ENCODE measurements around the gene CBLL1. TPM values are rescaled to one million over a fixed set of nuclear protein-coding genes. Genes with fewer than 3 reads are reported as not detected.

CBLL1 gene, protein sequence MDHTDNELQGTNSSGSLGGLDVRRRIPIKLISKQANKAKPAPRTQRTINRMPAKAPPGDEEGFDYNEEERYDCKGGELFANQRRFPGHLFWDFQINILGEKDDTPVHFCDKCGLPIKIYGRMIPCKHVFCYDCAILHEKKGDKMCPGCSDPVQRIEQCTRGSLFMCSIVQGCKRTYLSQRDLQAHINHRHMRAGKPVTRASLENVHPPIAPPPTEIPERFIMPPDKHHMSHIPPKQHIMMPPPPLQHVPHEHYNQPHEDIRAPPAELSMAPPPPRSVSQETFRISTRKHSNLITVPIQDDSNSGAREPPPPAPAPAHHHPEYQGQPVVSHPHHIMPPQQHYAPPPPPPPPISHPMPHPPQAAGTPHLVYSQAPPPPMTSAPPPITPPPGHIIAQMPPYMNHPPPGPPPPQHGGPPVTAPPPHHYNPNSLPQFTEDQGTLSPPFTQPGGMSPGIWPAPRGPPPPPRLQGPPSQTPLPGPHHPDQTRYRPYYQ
- 28.5 and 30.0 TPM in 2 replicates for polyA plus RNA-seq (2013)

- H3K4me3 ChIP-seq (ENCODE audit: low read depth, low read length), result peak within 1 kb of the TSS; percentile 93
- H2BK12ac ChIP-seq (ENCODE audit: low read length), result no peak within 1 kb of the TSS
- H3K9me3 ChIP-seq (ENCODE audit: insufficient read depth, low read depth, low read length), result no peaks in the 10 kb centered on the region
- peak within 1 kb of the TSS; percentile 76 for H3K14ac ChIP-seq (ENCODE audit: low read length)
- H4K8ac ChIP-seq (ENCODE audit: low read depth, low read length), result peak within 1 kb of the TSS; percentile 98
- H3K36me3 ChIP-seq (ENCODE audit: control insufficient read depth in 1 of 2, insufficient read depth in 2 of 2, low read length in 2 of 2), result peaks cover 0 to under 1% of the 10 kb centered on the region in 2 experiments
- H3K79me2 ChIP-seq (ENCODE audit: control insufficient read depth, insufficient read depth, low read length, poor library complexity), result peaks cover 10% of the 10 kb centered on the region
- H3K4me2 ChIP-seq (ENCODE audit: low read length), result peak within 1 kb of the TSS; percentile 82
- peak within 1 kb of the TSS; percentile 90 for H4K91ac ChIP-seq (ENCODE audit: low read depth, low read length)
- H3K27ac ChIP-seq (ENCODE audit: low read depth, low read length), result peak within 1 kb of the TSS; percentile 92
- H2AFZ ChIP-seq (ENCODE audit: insufficient read depth, low read length, poor library complexity), result peak within 1 kb of the TSS; percentile 88
- WGBS (ENCODE audit: extremely low coverage, insufficient coverage, insufficient read length), result no CpG with 5 or more reads among the region's 56 CpGs
- H3K9ac ChIP-seq (ENCODE audit: low read length), result peak within 1 kb of the TSS; percentile 95
- peak within 1 kb of the TSS; percentile 50 for H2AK5ac ChIP-seq (ENCODE audit: low read length)
- H3K18ac ChIP-seq (ENCODE audit: low read length), result peak within 1 kb of the TSS; percentile 88
- peak within 1 kb of the TSS; percentile 68 for H2BK5ac ChIP-seq (ENCODE audit: low read depth, low read length, poor library complexity)
- H3K4ac ChIP-seq (ENCODE audit: low read depth, low read length), result peak within 1 kb of the TSS; percentile 92
- DNase-seq, result peak; percentile 97
- peak within 1 kb of the TSS; percentile 45 for H2BK120ac ChIP-seq (ENCODE audit: insufficient read depth, low read length, poor library complexity)
- H3K27me3 ChIP-seq (ENCODE audit: insufficient read depth, low read length), result no peaks in the 10 kb centered on the region
- H3K4me1 ChIP-seq (ENCODE audit: control insufficient read depth in 1 of 2, insufficient read depth in 2 of 2, low read length in 2 of 2), result peaks cover 0 to 5% of the 10 kb centered on the region in 2 experiments
- peaks cover 6% of the 10 kb centered on the region for H3K79me1 ChIP-seq (ENCODE audit: low read length)
- H3K23ac ChIP-seq (ENCODE audit: low read length), result no peak within 1 kb of the TSS
- H4K12ac ChIP-seq (ENCODE audit: low read depth, low read length), result peak within 1 kb of the TSS; percentile 89
These were observed at the start of gene CBLL1 for GRCh38 chr7:107743567-107744344. Gene CBLL1 (plus strand): TSS chr7:107744142. CDS start chr7:107744164, 22 bp downstream.

- H2BK120ac ChIP-seq (ENCODE audit: insufficient read depth, low read length, poor library complexity), result no peak overlapping the region
- H3K18ac ChIP-seq (ENCODE audit: low read length), result no peak overlapping the region
- no peaks in the 10 kb centered on the region for H3K79me1 ChIP-seq (ENCODE audit: low read length)
- no peaks in the 10 kb centered on the region for H3K9me3 ChIP-seq (ENCODE audit: insufficient read depth, low read depth, low read length)
- no peaks in the 10 kb centered on the region for H3K36me3 ChIP-seq (ENCODE audit: control insufficient read depth in 1 of 2, insufficient read depth in 2 of 2, low read length in 2 of 2)
- H3K9ac ChIP-seq (ENCODE audit: low read length), result no peak overlapping the region
- no peaks in the 10 kb centered on the region for H3K27me3 ChIP-seq (ENCODE audit: insufficient read depth, low read length)
- no peak overlapping the region for H2BK5ac ChIP-seq (ENCODE audit: low read depth, low read length, poor library complexity)
- no peak overlapping the region for H3K4ac ChIP-seq (ENCODE audit: low read depth, low read length)
- no peak overlapping the region for H3K27ac ChIP-seq (ENCODE audit: low read depth, low read length)
- H4K8ac ChIP-seq (ENCODE audit: low read depth, low read length), result no peak overlapping the region
- no peak overlapping the region for H3K14ac ChIP-seq (ENCODE audit: low read length)
- no peak overlapping the region for H3K4me3 ChIP-seq (ENCODE audit: low read depth, low read length)
- no peak overlapping the region for H2AK5ac ChIP-seq (ENCODE audit: low read length)
- H4K12ac ChIP-seq (ENCODE audit: low read depth, low read length), result no peak overlapping the region
- no peak overlapping the region for H3K4me2 ChIP-seq (ENCODE audit: low read length)
- no peak overlapping the region for H2AFZ ChIP-seq (ENCODE audit: insufficient read depth, low read length, poor library complexity)
- no peak overlapping the region for H3K23ac ChIP-seq (ENCODE audit: low read length)
- H3K79me2 ChIP-seq (ENCODE audit: control insufficient read depth, insufficient read depth, low read length, poor library complexity), result no peaks in the 10 kb centered on the region
- no CpG with 5 or more reads among the region's 5 CpGs for WGBS (ENCODE audit: extremely low coverage, insufficient coverage, insufficient read length)
- no peak overlapping the region for H4K91ac ChIP-seq (ENCODE audit: low read depth, low read length)
- no peaks in the 10 kb centered on the region for H3K4me1 ChIP-seq (ENCODE audit: control insufficient read depth in 1 of 2, insufficient read depth in 2 of 2, low read length in 2 of 2)
- DNase-seq, result no peak
- no peak overlapping the region for H2BK12ac ChIP-seq (ENCODE audit: low read length)
These were observed 49.6 kb upstream of the CBLL1 start for GRCh38 chr7:107694386-107694785.

GRCh38 chr7:107696330-107696946 lies 47.5 kb upstream of the CBLL1 start:
- no peak overlapping the region for H3K27ac ChIP-seq (ENCODE audit: low read depth, low read length)
- no peak overlapping the region for H4K91ac ChIP-seq (ENCODE audit: low read depth, low read length)
- no peak overlapping the region for H4K12ac ChIP-seq (ENCODE audit: low read depth, low read length)
- DNase-seq, result no peak
- no peak overlapping the region for H2BK12ac ChIP-seq (ENCODE audit: low read length)
- WGBS (ENCODE audit: extremely low coverage, insufficient coverage, insufficient read length), result no CpG with 5 or more reads among the region's 4 CpGs
- no peak overlapping the region for H2BK120ac ChIP-seq (ENCODE audit: insufficient read depth, low read length, poor library complexity)
- H3K4me2 ChIP-seq (ENCODE audit: low read length), result no peak overlapping the region
- no peak overlapping the region for H2AK5ac ChIP-seq (ENCODE audit: low read length)
- H2BK5ac ChIP-seq (ENCODE audit: low read depth, low read length, poor library complexity), result no peak overlapping the region
- no peak overlapping the region for H3K9ac ChIP-seq (ENCODE audit: low read length)
- no peaks in the 10 kb centered on the region for H3K36me3 ChIP-seq (ENCODE audit: control insufficient read depth in 1 of 2, insufficient read depth in 2 of 2, low read length in 2 of 2)
- H3K9me3 ChIP-seq (ENCODE audit: insufficient read depth, low read depth, low read length), result no peaks in the 10 kb centered on the region
- H3K4me3 ChIP-seq (ENCODE audit: low read depth, low read length), result no peak overlapping the region
- no peak overlapping the region for H2AFZ ChIP-seq (ENCODE audit: insufficient read depth, low read length, poor library complexity)
- no peak overlapping the region for H4K8ac ChIP-seq (ENCODE audit: low read depth, low read length)
- H3K14ac ChIP-seq (ENCODE audit: low read length), result no peak overlapping the region
- H3K27me3 ChIP-seq (ENCODE audit: insufficient read depth, low read length), result no peaks in the 10 kb centered on the region
- H3K4me1 ChIP-seq (ENCODE audit: control insufficient read depth in 1 of 2, insufficient read depth in 2 of 2, low read length in 2 of 2), result no peaks in the 10 kb centered on the region
- H3K18ac ChIP-seq (ENCODE audit: low read length), result no peak overlapping the region
- no peak overlapping the region for H3K23ac ChIP-seq (ENCODE audit: low read length)
- no peak overlapping the region for H3K4ac ChIP-seq (ENCODE audit: low read depth, low read length)
- no peaks in the 10 kb centered on the region for H3K79me2 ChIP-seq (ENCODE audit: control insufficient read depth, insufficient read depth, low read length, poor library complexity)
- H3K79me1 ChIP-seq (ENCODE audit: low read length), result no peaks in the 10 kb centered on the region

GRCh38 chr7:107697321-107698049 lies 46.5 kb upstream of the CBLL1 start:
- no peak for DNase-seq
- Histone ChIP-seq H4K12ac (ENCODE audit: low read depth, low read length) (no peak overlapping the region), H2BK12ac (ENCODE audit: low read length) (no peak overlapping the region), H3K4me2 (ENCODE audit: low read length) (no peak overlapping the region), H3K36me3 (ENCODE audit: control insufficient read depth in 1 of 2, insufficient read depth in 2 of 2, low read length in 2 of 2) (no peaks in the 10 kb centered on the region), H3K9me3 (ENCODE audit: insufficient read depth, low read depth, low read length) (no peaks in the 10 kb centered on the region), H3K23ac (ENCODE audit: low read length) (no peak overlapping the region), H3K79me2 (ENCODE audit: control insufficient read depth, insufficient read depth, low read length, poor library complexity) (no peaks in the 10 kb centered on the region), H3K18ac (ENCODE audit: low read length) (no peak overlapping the region), H3K9ac (ENCODE audit: low read length) (no peak overlapping the region), H2BK5ac (ENCODE audit: low read depth, low read length, poor library complexity) (no peak overlapping the region), H3K79me1 (ENCODE audit: low read length) (no peaks in the 10 kb centered on the region), H3K4me3 (ENCODE audit: low read depth, low read length) (no peak overlapping the region), H3K4ac (ENCODE audit: low read depth, low read length) (no peak overlapping the region), H4K91ac (ENCODE audit: low read depth, low read length) (no peak overlapping the region), H2AFZ (ENCODE audit: insufficient read depth, low read length, poor library complexity) (no peak overlapping the region), H3K27ac (ENCODE audit: low read depth, low read length) (no peak overlapping the region), H3K14ac (ENCODE audit: low read length) (no peak overlapping the region), H3K4me1 (ENCODE audit: control insufficient read depth in 1 of 2, insufficient read depth in 2 of 2, low read length in 2 of 2) (no peaks in the 10 kb centered on the region), H2AK5ac (ENCODE audit: low read length) (no peak overlapping the region), H4K8ac (ENCODE audit: low read depth, low read length) (no peak overlapping the region), H2BK120ac (ENCODE audit: insufficient read depth, low read length, poor library complexity) (no peak overlapping the region), H3K27me3 (ENCODE audit: insufficient read depth, low read length) (no peaks in the 10 kb centered on the region)
- no CpG with 5 or more reads among the region's 7 CpGs for WGBS (ENCODE audit: extremely low coverage, insufficient coverage, insufficient read length)
